KOPT-K1 (cell line): ENCODE measurements around the gene ORAI2.
"Not testable (repeated sequence)": the region's sequence is repeated elsewhere in the genome, so short reads cannot be mapped to it uniquely, and the experiment has no call there.

Source experiments
- H3K27ac ChIP-seq: fragments of 200-600 bp; sonication (generic); 2 replicates; pipeline ENCODE4 v1.5.1; 2016; ENCODE audit warnings: antibody characterized with exemption, mild to moderate bottlenecking, low read depth, low read length; ENCODE audit not compliant: poor library complexity, severe bottlenecking
- H3K36me3 ChIP-seq: fragments of 200-600 bp; sonication (generic); 2 replicates; pipeline ENCODE4 v1.5.1; 2017; ENCODE audit warnings: antibody characterized with exemption, mild to moderate bottlenecking, low read length, moderate library complexity; ENCODE audit not compliant: insufficient read depth
- H3K9me3 ChIP-seq: fragments of 200-600 bp; sonication (generic); 2 replicates; pipeline ENCODE4 v1.5.1; 2017; ENCODE audit warnings: antibody characterized with exemption, low read length, mild to moderate bottlenecking; ENCODE audit not compliant: insufficient read depth, poor library complexity, severe bottlenecking

The ORAI2 gene

DNA sequence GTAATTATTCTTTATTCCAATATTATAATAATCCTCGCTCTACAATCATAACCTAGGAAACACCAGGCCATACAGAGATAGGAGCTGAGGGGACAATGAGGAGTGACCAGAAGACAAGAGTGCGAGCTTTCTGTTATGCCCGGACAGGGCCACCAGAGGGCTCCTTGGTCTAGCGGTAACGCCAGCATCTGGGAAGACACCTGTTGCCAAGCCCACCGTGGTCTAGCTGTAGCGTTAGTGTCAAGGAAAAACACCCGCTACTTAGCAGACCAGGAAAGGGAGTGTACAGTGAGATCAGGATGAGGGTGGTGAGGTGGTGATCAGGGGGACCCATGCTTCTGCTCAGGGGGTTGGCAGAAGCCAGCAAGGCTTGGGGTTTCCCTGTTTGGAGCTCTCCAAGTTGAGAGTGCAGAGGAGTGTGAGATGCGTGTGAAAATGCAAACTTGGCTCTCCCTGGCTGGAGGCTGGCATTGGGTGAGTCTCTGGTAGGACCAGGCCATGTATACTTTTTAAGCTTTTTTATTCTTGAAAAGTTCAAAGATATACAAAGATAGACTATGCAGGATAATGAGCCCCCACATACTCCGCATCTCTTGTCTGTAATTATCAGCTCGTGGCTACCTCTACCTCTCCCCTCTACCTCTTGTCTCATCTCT is 46.7 kb downstream of the ORAI2 start:
- not testable (repeated sequence) for H3K36me3 ChIP-seq, H3K27ac ChIP-seq, H3K9me3 ChIP-seq

DNA sequence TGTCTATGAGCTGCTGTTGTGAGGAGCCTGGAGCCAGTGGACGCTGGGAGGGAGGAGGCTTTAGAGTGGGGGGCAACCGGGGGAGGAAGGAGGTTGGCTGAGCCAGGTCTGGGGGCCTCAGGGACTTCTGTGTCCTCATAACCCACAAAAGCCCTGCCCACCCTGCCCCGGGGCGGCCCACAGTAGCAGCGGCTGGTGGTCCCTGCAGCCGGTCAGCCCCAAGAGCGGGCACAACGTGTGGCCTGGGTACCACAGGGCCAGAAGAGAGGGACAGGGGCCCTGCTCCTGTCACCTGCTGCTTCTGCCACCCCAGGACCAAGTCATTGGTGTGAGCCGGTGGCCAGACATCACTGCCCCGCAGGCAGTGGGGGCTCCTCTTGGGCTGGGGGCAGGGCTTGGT is 48.6 kb downstream of the ORAI2 start:
- H3K27ac ChIP-seq, H3K36me3 ChIP-seq, H3K9me3 ChIP-seq: not testable (repeated sequence)

DNA sequence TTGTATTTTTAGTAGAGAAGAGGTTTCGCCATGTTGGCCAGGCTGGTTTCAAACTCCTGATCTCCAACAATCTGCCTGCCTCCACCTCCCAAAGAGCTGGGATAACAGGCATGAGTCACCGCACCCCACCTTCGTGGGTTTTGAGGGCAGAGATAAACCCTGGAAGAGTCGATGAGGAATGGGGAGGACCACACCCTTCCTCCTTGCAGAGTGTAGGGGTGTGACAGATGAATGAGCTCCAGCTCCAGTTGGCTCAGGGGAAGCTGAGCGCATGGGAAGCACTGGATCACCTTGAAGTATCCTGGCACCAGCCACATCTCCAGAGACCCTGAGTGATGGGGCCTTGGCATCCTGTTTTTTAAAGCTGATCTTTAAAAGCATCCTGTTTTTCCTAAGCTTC is 50.9 kb downstream of the ORAI2 start:
- not testable (repeated sequence) for H3K27ac ChIP-seq, H3K36me3 ChIP-seq, H3K9me3 ChIP-seq

DNA sequence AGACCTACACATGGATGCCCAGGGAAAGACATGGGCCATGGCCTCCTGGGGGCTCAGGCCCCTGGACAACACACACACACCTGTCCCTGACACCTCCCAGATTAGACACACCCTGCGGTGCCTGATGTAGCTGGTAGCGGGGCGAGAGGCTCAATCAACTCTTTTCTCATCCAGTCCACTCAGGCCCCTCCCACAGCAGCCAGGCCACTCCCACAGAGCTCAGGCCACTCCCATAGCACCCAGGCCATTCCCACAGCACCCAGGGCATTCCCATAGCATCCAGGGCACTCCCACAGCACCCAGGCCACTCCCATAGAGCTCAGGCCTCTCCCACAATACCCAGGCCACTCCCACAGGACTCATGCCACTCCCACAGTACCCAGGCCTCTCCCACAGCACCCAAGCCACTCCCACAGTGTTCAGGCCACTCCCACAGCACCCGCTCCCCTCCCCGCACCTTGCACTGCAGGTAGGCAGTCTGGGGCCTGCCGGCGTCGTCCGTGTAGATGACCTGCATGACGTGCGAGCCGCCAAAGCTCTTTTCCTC is 57.2 kb downstream of the ORAI2 start:
- H3K27ac ChIP-seq, H3K36me3 ChIP-seq, H3K9me3 ChIP-seq: not testable (repeated sequence)

DNA sequence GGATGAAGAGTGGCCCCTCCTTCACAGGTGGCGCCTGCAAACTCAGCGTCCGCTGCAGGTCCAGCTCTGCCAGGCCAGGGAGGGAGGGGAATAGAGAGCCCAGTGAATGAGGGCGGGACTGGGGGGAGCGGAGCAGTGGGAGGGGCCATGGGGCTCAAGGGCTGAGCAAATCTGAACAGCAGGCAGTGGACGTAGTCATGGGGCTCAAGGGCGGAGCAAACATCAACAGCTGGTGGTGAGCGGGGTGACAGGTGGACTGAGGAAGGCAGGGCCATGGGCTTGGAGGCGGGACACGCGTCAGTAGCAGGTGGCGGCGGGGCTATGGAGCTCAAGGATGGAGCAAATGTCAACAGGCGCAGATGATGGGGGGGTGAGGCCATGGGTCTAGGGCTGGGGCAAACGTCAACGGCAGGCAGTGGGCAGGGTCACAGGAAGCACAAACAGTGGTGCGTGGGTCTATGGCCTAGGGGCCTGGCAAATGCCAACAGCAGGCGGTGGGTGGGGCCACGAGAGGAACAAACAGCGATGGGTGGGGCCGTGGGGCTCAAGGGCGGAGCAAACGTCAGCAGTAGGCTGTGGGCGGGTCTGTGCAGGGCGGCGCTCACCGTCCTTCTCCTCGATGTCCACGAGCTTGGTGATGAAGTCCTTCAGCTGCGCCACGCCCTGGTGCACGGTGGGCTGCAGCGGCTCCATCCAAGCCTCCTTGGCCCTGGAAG is 60.0 kb downstream of the ORAI2 start:
- H3K27ac ChIP-seq, H3K9me3 ChIP-seq, H3K36me3 ChIP-seq: not testable (repeated sequence)

DNA sequence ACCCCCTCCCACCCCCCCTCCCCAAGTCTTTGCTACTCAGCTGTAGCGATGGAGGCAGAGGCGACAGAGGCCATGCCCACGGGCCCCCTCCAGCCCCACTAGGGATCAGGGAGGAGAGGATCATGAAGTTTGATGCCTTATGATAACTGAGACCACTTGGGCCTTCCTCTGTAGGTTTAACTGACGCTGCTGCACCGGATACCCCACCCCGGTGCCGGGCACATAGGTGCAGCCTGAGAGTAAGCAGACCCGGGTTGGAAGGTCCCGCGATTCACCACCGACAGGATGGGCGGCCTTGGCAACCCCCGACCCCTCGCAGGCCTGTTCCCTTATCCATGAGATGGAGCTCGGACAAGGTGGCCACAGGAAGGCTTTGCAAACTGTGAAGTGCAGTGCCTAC is 60.7 kb downstream of the ORAI2 start:
- not testable (repeated sequence) for H3K9me3 ChIP-seq, H3K36me3 ChIP-seq, H3K27ac ChIP-seq

DNA sequence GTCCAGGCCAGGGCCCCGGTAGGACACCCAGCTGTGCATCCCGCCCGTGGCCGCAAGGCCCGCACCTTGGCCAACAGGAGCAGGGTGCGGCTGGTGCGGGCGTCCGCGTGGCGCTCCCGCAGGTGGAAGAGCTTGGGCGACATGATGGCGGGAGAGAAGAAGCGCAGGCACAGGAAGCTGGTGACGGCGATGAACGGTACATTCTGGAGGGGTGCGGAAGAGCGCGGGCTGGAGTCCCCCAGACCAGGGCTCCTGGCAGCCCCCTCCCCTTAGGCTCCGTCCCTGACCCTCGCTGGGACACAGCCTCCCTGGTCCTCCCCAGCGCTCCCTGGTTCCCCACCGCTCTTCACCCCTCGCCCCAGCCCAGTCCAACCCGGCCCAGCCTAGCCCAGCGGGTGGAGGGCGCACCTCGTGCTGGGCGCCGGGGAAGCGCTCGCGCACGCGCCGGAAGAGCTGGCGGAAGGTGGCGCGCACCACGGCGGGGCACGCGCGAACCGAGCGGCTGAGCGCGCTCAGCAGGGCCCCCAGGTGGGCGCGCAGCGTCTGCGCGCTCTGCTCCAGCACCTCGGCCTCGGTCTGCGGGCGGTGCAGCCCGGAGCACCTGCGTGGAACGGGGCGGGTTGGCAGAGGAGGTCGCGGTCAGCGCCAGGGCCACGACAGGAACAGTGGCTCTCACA is 61.2 kb downstream of the ORAI2 start:
- not testable (repeated sequence) for H3K27ac ChIP-seq, H3K36me3 ChIP-seq, H3K9me3 ChIP-seq

DNA sequence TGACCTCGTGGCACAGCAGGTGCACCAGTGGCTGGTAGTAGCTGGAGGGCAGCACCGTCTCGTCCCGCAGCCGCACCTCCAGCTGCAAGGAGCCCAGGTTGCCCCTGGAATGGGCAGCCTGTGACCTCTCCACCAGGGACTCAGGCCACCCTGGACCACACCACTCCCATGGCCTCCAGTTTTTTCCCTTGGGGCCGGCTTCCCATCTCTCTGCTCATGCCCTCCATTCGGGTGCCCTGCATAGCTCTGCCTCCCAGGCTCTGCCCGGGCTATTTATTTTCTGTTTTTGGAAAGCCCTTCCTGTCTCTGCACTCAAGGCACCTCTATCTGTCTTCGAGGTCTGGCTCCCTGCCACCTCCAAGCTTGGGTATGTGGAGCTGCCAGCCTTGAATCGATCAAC is 63.5 kb downstream of the ORAI2 start:
- not testable (repeated sequence) for H3K27ac ChIP-seq, H3K36me3 ChIP-seq, H3K9me3 ChIP-seq

DNA sequence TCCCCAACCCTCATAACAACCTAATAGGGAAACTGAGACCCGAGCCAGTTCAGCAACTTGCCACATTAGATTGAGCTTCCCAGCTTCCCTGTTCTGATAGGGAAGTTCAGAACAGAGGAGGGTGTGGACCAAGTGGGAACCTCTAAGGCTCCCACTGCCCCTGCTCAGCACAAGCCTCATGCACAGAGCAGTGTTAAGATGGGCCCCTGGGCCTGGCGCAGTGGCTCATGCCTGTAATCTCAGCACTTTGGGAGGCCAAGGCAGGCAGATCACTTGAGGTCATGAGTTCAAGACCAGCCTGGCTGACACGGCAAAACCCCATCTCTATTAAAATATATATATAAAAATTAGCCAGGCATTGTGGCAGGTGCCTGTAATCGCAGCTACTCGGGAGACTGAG is 63.9 kb downstream of the ORAI2 start:
- H3K27ac ChIP-seq, H3K36me3 ChIP-seq, H3K9me3 ChIP-seq: not testable (repeated sequence)

DNA sequence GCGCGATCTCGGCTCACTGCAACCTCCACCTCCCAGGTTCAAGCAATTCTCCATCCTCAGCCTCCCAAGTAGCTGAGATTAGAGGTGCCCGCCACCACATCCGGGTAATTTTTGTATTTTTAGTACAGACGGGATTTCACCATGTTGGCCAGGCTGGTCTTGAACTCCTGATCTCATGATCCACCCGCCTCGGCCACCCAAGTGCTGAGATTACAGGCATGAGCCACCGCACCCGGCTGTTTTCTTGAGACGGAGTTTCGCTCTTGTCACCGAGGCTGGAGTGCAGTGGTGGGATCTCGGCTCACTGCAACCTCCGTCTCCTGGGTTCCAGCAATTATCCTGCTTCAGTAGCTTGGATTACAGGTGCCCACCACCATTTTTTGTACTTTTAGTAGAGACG is 64.9 kb downstream of the ORAI2 start:
- not testable (repeated sequence) for H3K9me3 ChIP-seq, H3K27ac ChIP-seq, H3K36me3 ChIP-seq

DNA sequence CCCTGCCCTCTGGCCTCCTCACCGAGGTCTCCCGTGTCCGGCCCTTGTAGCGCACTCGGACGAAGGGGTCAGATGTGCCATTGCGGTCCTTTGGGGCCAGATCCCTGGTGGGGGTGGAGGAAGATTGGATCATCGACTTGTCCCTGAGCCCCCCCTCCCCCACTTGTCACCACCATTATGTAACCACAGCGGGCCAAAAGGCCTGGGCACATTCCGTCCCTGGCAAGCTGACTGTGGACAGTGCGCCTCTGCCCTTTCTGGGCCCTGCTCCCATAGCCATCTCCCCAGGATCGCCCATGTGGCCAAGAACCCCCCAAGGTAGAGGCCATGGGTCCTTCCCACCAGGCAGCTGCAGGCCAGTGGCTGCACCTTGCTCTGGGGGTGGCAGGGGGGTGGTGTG is 69.8 kb downstream of the ORAI2 start:
- H3K27ac ChIP-seq, H3K9me3 ChIP-seq, H3K36me3 ChIP-seq: not testable (repeated sequence)

DNA sequence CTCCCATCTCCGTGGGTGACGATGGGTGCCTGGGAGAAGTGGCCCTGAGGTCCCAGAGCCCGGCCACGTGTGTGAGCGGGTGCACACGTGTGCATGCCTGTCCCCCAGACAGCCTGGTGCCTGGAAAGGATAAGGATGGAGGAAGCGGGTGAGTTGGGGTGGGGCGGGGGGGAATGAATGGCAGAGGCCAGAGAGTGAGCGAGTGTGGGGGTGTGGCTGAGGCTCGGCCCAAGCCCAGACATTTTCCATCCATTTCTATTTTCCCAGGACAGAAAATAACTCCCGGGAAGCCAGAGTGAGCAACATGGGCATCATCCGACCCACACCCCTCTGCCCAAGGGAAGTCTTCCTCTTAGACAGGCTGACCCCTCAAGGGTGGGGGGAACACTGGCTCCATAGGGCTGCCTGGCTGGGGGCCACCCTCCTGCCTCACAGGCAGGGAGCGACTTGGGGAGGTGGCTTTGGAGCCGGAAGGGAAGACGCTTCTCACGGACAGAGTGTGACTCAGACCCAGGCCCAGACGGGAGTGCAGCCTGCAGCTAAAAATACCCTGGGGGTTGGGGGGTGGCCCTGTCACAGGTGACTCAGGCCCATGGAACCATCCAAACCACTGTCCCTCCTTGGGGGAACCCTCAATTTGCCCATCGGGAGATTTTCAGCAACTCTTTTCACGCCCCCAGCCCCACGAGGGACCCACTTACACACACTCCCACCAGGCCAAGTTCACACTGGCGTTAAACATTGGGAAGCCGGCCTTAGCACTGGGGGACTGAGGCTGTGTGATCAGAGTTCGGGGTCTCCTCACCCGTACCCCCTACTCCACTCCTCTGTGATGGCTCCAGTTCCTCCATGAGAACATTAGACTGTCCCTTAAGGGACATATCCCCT is 72.2 kb downstream of the ORAI2 start:
- H3K27ac ChIP-seq, H3K36me3 ChIP-seq: not testable (repeated sequence)

More for the DNA sequence above, 72.2 kb downstream of the ORAI2 start:
- H3K9me3 ChIP-seq, result not testable (repeated sequence)
